ENCODE measurements around the gene PSMB9.

DNA sequence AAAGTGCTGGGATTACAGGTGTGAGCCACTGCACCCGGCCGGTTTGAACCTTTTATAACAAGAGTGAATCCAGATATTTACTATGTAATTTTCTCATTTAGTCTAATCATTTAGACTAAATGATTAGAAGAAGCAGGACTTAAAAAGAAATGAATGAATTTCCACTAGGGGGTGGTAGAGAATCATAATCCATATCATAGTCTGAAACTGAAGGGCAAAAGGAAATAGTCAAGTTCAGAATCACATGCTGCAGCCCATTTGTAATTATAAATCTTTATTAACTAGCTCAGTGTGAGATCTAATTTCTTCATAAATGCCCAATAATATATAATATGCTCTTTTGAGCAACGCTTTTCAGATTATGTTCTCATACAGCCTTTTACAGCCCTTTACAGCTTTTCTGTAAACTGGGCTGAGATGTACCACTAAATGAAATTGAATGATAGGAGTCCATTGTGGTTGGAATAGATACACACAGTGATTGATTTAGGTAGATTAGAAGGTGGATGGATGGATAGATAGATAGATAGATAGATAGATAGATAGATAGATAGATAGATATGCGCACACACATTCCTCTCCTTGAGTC lies 31.8 kb downstream of the PSMB9 start:
- TF ChIP-seq POLR2A (IDR thresholded peaks at IDR 0.05) (no peak), EP300 (IDR thresholded peaks at IDR 0.05) (no peak)
- TF ChIP-seq, protein P1, sequence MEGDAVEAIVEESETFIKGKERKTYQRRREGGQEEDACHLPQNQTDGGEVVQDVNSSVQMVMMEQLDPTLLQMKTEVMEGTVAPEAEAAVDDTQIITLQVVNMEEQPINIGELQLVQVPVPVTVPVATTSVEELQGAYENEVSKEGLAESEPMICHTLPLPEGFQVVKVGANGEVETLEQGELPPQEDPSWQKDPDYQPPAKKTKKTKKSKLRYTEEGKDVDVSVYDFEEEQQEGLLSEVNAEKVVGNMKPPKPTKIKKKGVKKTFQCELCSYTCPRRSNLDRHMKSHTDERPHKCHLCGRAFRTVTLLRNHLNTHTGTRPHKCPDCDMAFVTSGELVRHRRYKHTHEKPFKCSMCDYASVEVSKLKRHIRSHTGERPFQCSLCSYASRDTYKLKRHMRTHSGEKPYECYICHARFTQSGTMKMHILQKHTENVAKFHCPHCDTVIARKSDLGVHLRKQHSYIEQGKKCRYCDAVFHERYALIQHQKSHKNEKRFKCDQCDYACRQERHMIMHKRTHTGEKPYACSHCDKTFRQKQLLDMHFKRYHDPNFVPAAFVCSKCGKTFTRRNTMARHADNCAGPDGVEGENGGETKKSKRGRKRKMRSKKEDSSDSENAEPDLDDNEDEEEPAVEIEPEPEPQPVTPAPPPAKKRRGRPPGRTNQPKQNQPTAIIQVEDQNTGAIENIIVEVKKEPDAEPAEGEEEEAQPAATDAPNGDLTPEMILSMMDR (IDR thresholded peaks at IDR 0.05) = peak; percentile 43 to 78 (median 55)
